Fibroblast of lung (primary cell): ENCODE data around the gene HOXC5. TPM values are rescaled to one million over a fixed set of nuclear protein-coding genes. Genes with fewer than 3 reads are reported as not detected.
A peak's percentile ranks its signal among the peaks of the same experiment; 100 is the strongest.

Experiments
- DNase-seq, 2 donors: peaks; one replicate each; pipeline versions ENCODE4 v3.0.0 to v3.0.0-alpha.2; 2010; ENCODE audit warnings: low read depth in 2 of 2
- H2AFZ ChIP-seq: 2 replicates; pipeline ENCODE4 v1.5.1; 2012; ENCODE audit warnings: low read length, control low read depth, inconsistent platforms
- H3K27ac ChIP-seq: 2 replicates; pipeline ENCODE4 v1.5.1; 2011; ENCODE audit warnings: low read length, control low read depth; ENCODE audit not compliant: insufficient read depth
- H3K27me3 ChIP-seq: 2 replicates; pipeline ENCODE4 v1.5.1; 2011; ENCODE audit warnings: mild to moderate bottlenecking, low read length; ENCODE audit not compliant: control insufficient read depth, insufficient read depth
- H3K36me3 ChIP-seq: 2 replicates; pipeline ENCODE4 v1.5.1; 2011; ENCODE audit warnings: low read length; ENCODE audit not compliant: control insufficient read depth, insufficient read depth
- H3K4me1 ChIP-seq: 2 replicates; pipeline ENCODE4 v1.5.1; 2011; ENCODE audit warnings: low read length; ENCODE audit not compliant: control insufficient read depth, insufficient read depth; ENCODE audit errors: extremely low read depth
- H3K4me2 ChIP-seq: 2 replicates; pipeline ENCODE4 v1.5.1; 2011; ENCODE audit warnings: low read length, control low read depth; ENCODE audit not compliant: insufficient read depth; ENCODE audit errors: extremely low read depth
- H3K4me3 ChIP-seq, 4 experiments: fragments of 200-600 bp in 1 of 4; sonication (generic) in 1 of 4; replicated peaks in 1 of 4; 2 replicates each; pipeline ENCODE4 v1.5.1; 2011 to 2016; ENCODE audit warnings: low read length in 4 of 4, low read depth in 3 of 4, mild to moderate bottlenecking in 3 of 4, control low read depth in 2 of 4, inconsistent platforms in 1 of 4, mixed read lengths in 1 of 4; ENCODE audit not compliant: insufficient read depth in 1 of 4; ENCODE audit errors: control extremely low read depth in 1 of 4
- H3K79me2 ChIP-seq: 2 replicates; pipeline ENCODE4 v1.5.1; 2012; ENCODE audit warnings: mild to moderate bottlenecking, low read length, inconsistent platforms; ENCODE audit not compliant: control insufficient read depth, insufficient read depth
- H3K9ac ChIP-seq: 2 replicates; pipeline ENCODE4 v1.5.1; 2011; ENCODE audit warnings: mild to moderate bottlenecking, low read length, control low read depth; ENCODE audit not compliant: insufficient read depth
- H3K9me3 ChIP-seq: 2 replicates; pipeline ENCODE4 v1.5.1; 2012; ENCODE audit warnings: low read depth, low read length; ENCODE audit not compliant: control insufficient read depth, insufficient read depth
- H4K20me1 ChIP-seq: 2 replicates; pipeline ENCODE4 v1.5.1; 2011; ENCODE audit warnings: low read length; ENCODE audit not compliant: control insufficient read depth, insufficient read depth; ENCODE audit errors: extremely low read depth
- EZH2 ChIP-seq: IDR thresholded peaks from 2 replicates; pipeline ENCODE4 v1.5.1; 2012; ENCODE audit warnings: low read length, control low read depth, mild to moderate bottlenecking; ENCODE audit errors: missing control alignments
- polyA plus RNA-seq, 2 donors: library from polyadenylated mRNA; depleted of rRNA in 1 of 2; stranded (reverse) in 1 of 2; unstranded in 1 of 2; fragments of >200 nt; gene quantifications; 2 replicates each; pipeline ENCODE4 v1.2.1, GENCODE V29; 2011 to 2012; ENCODE audit warnings: missing spikeins in 1 of 2
- total RNA-seq: library from RNA; depleted of rRNA; stranded (reverse); fragments of >200 nt; gene quantifications from 2 replicates; pipeline ENCODE4 v1.2.1, GENCODE V29; 2014
- TF ChIP-seq, protein P1 (sequence below), 2 donors: IDR thresholded peaks in 1 of 2; conservative IDR thresholded peaks in 1 of 2; 1 replicate in 1 of 2; 2 replicates in 1 of 2; pipeline ENCODE4 v1.5.1; 2011 to 2012; ENCODE audit warnings: low read length in 2 of 2, control low read depth in 1 of 2, inconsistent platforms in 1 of 2, low read depth in 1 of 2, mild to moderate bottlenecking in 1 of 2

HOXC5 gene
- total and polyA plus RNA-seq, 2 donors (not counting 1 experiment from before 2014, with no cell fraction given), result under 0.01 to 0.07 TPM

DNA sequence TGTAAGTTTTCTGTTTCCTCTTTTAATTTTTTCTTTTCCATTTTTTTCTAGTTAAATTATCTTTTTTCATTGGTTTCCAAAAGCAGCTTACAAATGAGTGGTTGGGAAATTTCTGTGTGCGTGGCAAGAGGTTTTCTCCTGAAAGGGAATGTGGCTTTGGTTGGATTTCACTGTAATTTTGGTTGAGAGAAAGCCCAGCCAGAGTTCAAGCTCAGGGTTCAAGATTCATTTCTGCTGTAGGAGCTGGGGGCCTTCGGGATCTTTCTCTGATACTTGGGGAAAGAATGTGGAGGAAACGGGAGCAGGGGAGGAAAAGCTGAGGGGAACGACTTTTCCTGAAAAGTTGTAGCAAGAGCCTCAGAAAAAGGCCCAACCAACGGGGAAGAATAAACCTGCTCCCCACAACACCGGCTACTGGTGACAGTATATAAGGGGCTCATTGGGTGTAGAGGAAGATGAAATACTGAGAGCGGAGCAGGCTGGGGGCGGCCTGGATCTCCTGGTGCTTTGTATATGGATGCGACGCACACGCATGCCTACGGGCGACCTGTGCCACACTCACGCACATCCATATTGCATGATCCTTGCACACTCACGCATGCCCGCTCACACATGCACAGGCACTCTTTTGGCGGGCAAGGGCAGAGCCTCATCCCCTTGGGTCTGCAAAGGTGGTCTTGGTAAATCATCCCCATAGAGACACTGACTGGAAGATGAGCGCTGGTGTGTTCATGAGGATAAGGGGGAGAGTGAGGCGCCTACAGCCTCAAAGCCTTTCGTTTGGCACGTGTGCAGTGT lies 46.0 kb upstream of the HOXC5 start:
- Histone ChIP-seq H3K9ac (no peak overlapping the region), H3K4me2 (no peak overlapping the region), H3K79me2 (no peaks in the 10 kb centered on the region), H3K27me3 (peaks cover 89% of the 10 kb centered on the region), H2AFZ (no peak overlapping the region), H4K20me1 (no peaks in the 10 kb centered on the region), H3K27ac (no peak overlapping the region), H3K4me1 (no peaks in the 10 kb centered on the region), H3K36me3 (no peaks in the 10 kb centered on the region), H3K4me3 (no peak overlapping the region), H3K9me3 (no peaks in the 10 kb centered on the region)
- no peak for DNase-seq
- TF ChIP-seq, protein P1, sequence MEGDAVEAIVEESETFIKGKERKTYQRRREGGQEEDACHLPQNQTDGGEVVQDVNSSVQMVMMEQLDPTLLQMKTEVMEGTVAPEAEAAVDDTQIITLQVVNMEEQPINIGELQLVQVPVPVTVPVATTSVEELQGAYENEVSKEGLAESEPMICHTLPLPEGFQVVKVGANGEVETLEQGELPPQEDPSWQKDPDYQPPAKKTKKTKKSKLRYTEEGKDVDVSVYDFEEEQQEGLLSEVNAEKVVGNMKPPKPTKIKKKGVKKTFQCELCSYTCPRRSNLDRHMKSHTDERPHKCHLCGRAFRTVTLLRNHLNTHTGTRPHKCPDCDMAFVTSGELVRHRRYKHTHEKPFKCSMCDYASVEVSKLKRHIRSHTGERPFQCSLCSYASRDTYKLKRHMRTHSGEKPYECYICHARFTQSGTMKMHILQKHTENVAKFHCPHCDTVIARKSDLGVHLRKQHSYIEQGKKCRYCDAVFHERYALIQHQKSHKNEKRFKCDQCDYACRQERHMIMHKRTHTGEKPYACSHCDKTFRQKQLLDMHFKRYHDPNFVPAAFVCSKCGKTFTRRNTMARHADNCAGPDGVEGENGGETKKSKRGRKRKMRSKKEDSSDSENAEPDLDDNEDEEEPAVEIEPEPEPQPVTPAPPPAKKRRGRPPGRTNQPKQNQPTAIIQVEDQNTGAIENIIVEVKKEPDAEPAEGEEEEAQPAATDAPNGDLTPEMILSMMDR (conservative IDR thresholded peaks at IDR 0.05 in 1 of 2, IDR thresholded peaks at IDR 0.05 in 1 of 2; ENCODE audit: low read depth in 1 of 2, low read length in 2 of 2), result no peak
- peak; percentile 86 for TF ChIP-seq EZH2

DNA sequence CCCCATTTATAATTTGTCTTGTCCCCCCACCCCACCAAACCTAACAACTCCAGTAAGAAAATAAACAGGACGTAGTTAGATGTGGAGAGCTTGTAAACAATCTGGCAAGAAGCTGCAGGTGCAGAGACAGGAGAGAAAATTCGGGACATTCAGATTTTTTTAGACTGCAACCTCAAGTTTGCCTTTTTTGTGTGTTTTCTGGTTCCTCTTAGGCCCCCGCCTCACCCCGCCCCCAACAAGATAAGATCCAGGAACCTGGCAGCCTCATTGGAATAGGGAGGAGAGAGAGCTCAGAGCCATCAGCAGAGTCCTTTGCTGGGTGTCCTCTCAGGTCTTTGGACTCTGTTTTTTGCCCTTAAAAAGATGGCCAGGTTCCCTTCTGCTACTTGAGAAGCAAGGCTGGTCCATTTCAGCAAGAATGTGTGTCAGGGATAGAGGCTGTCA lies 45.0 kb upstream of the HOXC5 start:
- H3K9me3 ChIP-seq, result no peaks in the 10 kb centered on the region
- no peak overlapping the region for H2AFZ ChIP-seq
- no peak for DNase-seq
- H3K27me3 ChIP-seq, result peaks cover 88% of the 10 kb centered on the region
- H3K4me2 ChIP-seq, result no peak overlapping the region
- H3K4me3 ChIP-seq, result no peak overlapping the region
- no peaks in the 10 kb centered on the region for H3K79me2 ChIP-seq
- TF ChIP-seq EZH2, result no peak
- TF ChIP-seq, protein P1 (conservative IDR thresholded peaks at IDR 0.05 in 1 of 2, IDR thresholded peaks at IDR 0.05 in 1 of 2; ENCODE audit: low read depth in 1 of 2, low read length in 2 of 2), result no peak
- H4K20me1 ChIP-seq, result no peaks in the 10 kb centered on the region
- no peaks in the 10 kb centered on the region for H3K4me1 ChIP-seq
- no peak overlapping the region for H3K27ac ChIP-seq
- H3K9ac ChIP-seq, result no peak overlapping the region
- H3K36me3 ChIP-seq, result no peaks in the 10 kb centered on the region

DNA sequence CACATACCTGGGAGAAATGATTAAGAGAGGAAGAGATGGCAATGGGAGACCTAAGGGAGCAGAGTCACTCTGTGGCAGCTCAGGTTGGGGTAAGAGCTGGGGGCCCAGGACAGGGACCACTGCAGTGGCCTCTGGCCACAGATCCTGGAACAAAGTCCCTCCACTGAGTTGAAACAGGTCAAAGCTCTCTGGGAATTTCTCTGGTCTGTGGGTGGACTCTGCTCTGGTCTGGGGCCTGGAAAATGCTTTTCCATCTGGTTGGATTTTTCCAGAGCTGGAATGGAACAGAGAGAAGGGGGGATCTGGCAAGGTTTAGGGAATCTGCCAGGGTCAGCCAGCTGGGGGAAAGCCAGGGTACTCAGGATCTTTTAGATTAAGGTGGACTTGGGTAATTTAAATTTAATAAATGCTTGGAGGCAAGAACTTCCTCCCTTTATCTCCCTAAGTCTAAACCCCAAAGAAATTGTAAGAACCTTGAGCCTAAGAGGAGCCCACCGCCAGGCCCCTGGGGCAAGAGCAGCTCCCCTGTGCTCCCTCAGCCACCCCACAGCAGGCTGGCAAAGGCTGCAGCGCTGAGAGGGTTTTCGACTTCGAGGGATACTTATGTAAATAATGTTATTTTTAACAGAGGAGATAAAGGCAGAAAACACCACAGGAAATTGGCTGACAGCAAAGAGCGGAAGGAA lies 44.2 kb upstream of the HOXC5 start:
- Histone ChIP-seq H4K20me1 (no peaks in the 10 kb centered on the region), H3K4me2 (no peak overlapping the region), H2AFZ (no peak overlapping the region), H3K27me3 (peaks cover 88% of the 10 kb centered on the region), H3K79me2 (no peaks in the 10 kb centered on the region), H3K27ac (no peak overlapping the region), H3K9me3 (no peaks in the 10 kb centered on the region), H3K36me3 (no peaks in the 10 kb centered on the region), H3K4me1 (no peaks in the 10 kb centered on the region), H3K4me3 (no peak overlapping the region), H3K9ac (no peak overlapping the region)
- TF ChIP-seq, protein P1 (conservative IDR thresholded peaks at IDR 0.05 in 1 of 2, IDR thresholded peaks at IDR 0.05 in 1 of 2; ENCODE audit: low read depth in 1 of 2, low read length in 2 of 2), result no peak
- TF ChIP-seq EZH2, result no peak
- DNase-seq, result no peak
